H1 (cell line): Measurements from ENCODE around the gene PDZD4. TPM values are rescaled to one million over a fixed set of nuclear protein-coding genes. Genes with fewer than 3 reads are reported as not detected.

Source experiments
- polyA plus RNA-seq, 7 experiments: library from polyadenylated mRNA; depleted of rRNA in 3 of 7; stranded (reverse) in 5 of 7; unstranded in 2 of 7; fragments of >200 nt in 5 of 7; fragments of 200-250 nt in 2 of 7; gene quantifications; 1 replicate in 5 of 7; 2 replicates in 1 of 7; 4 replicates in 1 of 7; pipeline versions ENCODE4 v1.2.1 to v1.2.3, GENCODE V29; 2011 to 2013; ENCODE audit warnings: missing spikeins in 2 of 7, mixed read lengths in 2 of 7
- total RNA-seq: library from RNA; stranded (reverse); fragmentation: NEBNext Ultra II Directional; extraction: Animal tissue kit (Norgen Biotek cat#: 25700); gene quantifications from 2 replicates; pipeline ENCODE4 v1.2.1, GENCODE V29; 2021
- TF ChIP-seq, protein P1 (sequence below): fragments of 300-600 bp; sonication (generic); IDR thresholded peaks from 2 replicates; pipeline ENCODE4 v1.7.1; 2012; ENCODE audit warnings: low read length, moderate library complexity, mild to moderate bottlenecking, inconsistent platforms; ENCODE audit not compliant: insufficient replicate concordance

The PDZD4 gene
- total and polyA plus RNA-seq, 2 of the 8 experiments (the other 6 are each of a cell fraction or from before 2014, with no cell fraction given): 45.8 to 169 TPM

DNA sequence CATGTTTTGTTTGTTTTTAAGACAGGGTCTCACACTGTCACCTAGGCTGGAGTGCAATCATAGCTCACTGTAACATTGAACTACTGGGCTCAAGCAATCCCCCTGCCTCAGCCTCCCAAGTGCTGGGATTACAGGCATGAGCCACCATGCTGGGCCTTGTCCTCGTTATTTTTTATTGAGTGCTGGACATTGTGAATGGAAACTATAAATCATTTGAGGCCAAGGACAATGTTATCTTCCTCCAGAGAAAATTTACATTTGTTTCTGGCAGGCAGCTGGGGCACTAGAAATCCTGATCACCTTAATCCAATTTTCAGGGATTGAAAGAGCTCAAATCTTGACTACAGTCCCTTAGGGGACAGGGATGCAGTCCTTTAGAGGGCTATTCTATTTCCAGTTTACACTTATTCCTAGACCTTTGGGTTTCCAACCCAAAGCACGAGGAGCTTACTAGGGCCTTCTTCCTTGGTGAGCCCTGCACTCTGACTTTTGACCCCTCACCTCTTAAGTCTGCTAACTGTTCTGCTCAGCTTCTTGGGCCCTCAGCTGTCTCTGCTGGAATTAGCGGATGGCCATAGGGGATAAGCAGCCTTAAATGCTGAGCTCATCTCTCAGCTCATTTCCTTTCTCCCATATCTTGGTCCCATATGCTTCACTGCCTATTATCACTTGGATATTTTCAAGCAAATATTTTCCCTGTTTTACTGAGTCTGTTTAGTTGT is 23.0 kb upstream of the PDZD4 start (continued):
- TF ChIP-seq, protein P1, sequence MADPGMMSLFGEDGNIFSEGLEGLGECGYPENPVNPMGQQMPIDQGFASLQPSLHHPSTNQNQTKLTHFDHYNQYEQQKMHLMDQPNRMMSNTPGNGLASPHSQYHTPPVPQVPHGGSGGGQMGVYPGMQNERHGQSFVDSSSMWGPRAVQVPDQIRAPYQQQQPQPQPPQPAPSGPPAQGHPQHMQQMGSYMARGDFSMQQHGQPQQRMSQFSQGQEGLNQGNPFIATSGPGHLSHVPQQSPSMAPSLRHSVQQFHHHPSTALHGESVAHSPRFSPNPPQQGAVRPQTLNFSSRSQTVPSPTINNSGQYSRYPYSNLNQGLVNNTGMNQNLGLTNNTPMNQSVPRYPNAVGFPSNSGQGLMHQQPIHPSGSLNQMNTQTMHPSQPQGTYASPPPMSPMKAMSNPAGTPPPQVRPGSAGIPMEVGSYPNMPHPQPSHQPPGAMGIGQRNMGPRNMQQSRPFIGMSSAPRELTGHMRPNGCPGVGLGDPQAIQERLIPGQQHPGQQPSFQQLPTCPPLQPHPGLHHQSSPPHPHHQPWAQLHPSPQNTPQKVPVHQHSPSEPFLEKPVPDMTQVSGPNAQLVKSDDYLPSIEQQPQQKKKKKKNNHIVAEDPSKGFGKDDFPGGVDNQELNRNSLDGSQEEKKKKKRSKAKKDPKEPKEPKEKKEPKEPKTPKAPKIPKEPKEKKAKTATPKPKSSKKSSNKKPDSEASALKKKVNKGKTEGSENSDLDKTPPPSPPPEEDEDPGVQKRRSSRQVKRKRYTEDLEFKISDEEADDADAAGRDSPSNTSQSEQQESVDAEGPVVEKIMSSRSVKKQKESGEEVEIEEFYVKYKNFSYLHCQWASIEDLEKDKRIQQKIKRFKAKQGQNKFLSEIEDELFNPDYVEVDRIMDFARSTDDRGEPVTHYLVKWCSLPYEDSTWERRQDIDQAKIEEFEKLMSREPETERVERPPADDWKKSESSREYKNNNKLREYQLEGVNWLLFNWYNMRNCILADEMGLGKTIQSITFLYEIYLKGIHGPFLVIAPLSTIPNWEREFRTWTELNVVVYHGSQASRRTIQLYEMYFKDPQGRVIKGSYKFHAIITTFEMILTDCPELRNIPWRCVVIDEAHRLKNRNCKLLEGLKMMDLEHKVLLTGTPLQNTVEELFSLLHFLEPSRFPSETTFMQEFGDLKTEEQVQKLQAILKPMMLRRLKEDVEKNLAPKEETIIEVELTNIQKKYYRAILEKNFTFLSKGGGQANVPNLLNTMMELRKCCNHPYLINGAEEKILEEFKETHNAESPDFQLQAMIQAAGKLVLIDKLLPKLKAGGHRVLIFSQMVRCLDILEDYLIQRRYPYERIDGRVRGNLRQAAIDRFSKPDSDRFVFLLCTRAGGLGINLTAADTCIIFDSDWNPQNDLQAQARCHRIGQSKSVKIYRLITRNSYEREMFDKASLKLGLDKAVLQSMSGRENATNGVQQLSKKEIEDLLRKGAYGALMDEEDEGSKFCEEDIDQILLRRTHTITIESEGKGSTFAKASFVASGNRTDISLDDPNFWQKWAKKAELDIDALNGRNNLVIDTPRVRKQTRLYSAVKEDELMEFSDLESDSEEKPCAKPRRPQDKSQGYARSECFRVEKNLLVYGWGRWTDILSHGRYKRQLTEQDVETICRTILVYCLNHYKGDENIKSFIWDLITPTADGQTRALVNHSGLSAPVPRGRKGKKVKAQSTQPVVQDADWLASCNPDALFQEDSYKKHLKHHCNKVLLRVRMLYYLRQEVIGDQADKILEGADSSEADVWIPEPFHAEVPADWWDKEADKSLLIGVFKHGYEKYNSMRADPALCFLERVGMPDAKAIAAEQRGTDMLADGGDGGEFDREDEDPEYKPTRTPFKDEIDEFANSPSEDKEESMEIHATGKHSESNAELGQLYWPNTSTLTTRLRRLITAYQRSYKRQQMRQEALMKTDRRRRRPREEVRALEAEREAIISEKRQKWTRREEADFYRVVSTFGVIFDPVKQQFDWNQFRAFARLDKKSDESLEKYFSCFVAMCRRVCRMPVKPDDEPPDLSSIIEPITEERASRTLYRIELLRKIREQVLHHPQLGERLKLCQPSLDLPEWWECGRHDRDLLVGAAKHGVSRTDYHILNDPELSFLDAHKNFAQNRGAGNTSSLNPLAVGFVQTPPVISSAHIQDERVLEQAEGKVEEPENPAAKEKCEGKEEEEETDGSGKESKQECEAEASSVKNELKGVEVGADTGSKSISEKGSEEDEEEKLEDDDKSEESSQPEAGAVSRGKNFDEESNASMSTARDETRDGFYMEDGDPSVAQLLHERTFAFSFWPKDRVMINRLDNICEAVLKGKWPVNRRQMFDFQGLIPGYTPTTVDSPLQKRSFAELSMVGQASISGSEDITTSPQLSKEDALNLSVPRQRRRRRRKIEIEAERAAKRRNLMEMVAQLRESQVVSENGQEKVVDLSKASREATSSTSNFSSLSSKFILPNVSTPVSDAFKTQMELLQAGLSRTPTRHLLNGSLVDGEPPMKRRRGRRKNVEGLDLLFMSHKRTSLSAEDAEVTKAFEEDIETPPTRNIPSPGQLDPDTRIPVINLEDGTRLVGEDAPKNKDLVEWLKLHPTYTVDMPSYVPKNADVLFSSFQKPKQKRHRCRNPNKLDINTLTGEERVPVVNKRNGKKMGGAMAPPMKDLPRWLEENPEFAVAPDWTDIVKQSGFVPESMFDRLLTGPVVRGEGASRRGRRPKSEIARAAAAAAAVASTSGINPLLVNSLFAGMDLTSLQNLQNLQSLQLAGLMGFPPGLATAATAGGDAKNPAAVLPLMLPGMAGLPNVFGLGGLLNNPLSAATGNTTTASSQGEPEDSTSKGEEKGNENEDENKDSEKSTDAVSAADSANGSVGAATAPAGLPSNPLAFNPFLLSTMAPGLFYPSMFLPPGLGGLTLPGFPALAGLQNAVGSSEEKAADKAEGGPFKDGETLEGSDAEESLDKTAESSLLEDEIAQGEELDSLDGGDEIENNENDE: no peak
